ENCODE measurements around the gene NOL12. TPM values are rescaled to one million over a fixed set of nuclear protein-coding genes. Genes with fewer than 3 reads are reported as not detected.

NOL12 gene
- polyA plus RNA-seq, 1 donor from 2014 or later: 90.0 TPM

GRCh38 chr22:37741312-37741795 is 55.2 kb downstream of the NOL12 start:
- Histone ChIP-seq H2AFZ (ENCODE audit: low read depth, low read length) (no peak overlapping the region), H3K79me2 (replicated peaks; ENCODE audit: insufficient read depth, low read length) (no peaks in the 10 kb centered on the region), H3K9ac (ENCODE audit: low read length) (no peak overlapping the region), H3F3A (ENCODE audit: insufficient read depth, low read length, poor library complexity, severe bottlenecking) (no peaks in the 10 kb centered on the region), H3K4me3 (ENCODE audit: low read length) (no peak overlapping the region), H3K27ac (ENCODE audit: low read length) (no peak overlapping the region), H3K27me3 (ENCODE audit: insufficient read depth, low read depth, low read length) (no peaks in the 10 kb centered on the region), H3K9me3 (ENCODE audit: low read length) (no peaks in the 10 kb centered on the region), H4K20me1 (ENCODE audit: insufficient read depth) (no peaks in the 10 kb centered on the region), H3K4me2 (ENCODE audit: low read length) (no peak overlapping the region), H3K9me2 (ENCODE audit: insufficient read depth, low read length) (no peaks in the 10 kb centered on the region), H3K36me3 (ENCODE audit: insufficient read depth, low read length) (peaks cover 7% of the 10 kb centered on the region)
- TF ChIP-seq, protein P1, sequence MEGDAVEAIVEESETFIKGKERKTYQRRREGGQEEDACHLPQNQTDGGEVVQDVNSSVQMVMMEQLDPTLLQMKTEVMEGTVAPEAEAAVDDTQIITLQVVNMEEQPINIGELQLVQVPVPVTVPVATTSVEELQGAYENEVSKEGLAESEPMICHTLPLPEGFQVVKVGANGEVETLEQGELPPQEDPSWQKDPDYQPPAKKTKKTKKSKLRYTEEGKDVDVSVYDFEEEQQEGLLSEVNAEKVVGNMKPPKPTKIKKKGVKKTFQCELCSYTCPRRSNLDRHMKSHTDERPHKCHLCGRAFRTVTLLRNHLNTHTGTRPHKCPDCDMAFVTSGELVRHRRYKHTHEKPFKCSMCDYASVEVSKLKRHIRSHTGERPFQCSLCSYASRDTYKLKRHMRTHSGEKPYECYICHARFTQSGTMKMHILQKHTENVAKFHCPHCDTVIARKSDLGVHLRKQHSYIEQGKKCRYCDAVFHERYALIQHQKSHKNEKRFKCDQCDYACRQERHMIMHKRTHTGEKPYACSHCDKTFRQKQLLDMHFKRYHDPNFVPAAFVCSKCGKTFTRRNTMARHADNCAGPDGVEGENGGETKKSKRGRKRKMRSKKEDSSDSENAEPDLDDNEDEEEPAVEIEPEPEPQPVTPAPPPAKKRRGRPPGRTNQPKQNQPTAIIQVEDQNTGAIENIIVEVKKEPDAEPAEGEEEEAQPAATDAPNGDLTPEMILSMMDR (IDR thresholded peaks at IDR 0.05; ENCODE audit: poor library complexity, severe bottlenecking): no peak
- TF ChIP-seq EZH2 (IDR thresholded peaks at IDR 0.05; ENCODE audit: borderline replicate concordance, insufficient read depth, low read length, poor library complexity, severe bottlenecking) (no peak), TAF1 (IDR thresholded peaks at IDR 0.05; ENCODE audit: low read depth) (no peak)
- TF ChIP-seq, protein P2, sequence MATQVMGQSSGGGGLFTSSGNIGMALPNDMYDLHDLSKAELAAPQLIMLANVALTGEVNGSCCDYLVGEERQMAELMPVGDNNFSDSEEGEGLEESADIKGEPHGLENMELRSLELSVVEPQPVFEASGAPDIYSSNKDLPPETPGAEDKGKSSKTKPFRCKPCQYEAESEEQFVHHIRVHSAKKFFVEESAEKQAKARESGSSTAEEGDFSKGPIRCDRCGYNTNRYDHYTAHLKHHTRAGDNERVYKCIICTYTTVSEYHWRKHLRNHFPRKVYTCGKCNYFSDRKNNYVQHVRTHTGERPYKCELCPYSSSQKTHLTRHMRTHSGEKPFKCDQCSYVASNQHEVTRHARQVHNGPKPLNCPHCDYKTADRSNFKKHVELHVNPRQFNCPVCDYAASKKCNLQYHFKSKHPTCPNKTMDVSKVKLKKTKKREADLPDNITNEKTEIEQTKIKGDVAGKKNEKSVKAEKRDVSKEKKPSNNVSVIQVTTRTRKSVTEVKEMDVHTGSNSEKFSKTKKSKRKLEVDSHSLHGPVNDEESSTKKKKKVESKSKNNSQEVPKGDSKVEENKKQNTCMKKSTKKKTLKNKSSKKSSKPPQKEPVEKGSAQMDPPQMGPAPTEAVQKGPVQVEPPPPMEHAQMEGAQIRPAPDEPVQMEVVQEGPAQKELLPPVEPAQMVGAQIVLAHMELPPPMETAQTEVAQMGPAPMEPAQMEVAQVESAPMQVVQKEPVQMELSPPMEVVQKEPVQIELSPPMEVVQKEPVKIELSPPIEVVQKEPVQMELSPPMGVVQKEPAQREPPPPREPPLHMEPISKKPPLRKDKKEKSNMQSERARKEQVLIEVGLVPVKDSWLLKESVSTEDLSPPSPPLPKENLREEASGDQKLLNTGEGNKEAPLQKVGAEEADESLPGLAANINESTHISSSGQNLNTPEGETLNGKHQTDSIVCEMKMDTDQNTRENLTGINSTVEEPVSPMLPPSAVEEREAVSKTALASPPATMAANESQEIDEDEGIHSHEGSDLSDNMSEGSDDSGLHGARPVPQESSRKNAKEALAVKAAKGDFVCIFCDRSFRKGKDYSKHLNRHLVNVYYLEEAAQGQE (IDR thresholded peaks at IDR 0.05; ENCODE audit: borderline replicate concordance): no peak

DNA sequence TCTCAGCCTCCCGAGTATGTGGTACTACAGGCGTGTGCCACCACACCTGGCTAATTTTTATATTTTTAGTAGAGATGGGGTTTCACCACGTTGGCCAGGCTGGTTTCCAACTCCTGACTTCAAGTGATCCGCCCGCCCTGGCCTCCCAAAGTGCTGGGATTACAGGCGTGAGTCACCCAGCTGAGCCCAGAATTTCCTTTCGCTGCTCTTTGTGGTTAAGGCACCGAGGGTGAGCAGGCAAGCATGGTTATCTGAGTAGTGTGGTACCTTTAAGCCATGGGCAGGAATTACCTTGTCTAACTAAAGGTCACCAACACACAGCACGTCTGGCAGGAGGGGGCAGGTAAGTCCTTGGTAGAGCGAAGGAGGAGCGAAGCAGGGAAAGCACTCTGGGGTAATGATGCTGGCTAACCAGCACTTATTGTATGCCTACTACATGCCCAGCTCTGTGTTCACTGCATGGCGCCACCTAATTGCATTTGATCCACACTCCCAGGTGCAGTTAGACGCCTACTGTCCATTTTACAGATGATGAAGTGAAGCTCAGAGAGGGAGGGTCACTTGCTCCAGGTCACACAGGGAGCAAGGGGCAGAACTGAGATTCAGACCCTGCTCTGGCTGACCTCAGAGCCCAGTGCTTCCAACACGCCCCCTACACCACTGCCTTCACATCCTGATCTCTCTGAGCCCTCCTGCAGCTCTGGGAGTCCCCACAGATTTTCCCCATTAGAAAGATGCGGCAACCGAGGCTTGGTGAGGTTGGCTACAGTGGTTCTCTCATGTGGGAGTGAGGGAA is 56.4 kb downstream of the NOL12 start:
- Histone ChIP-seq H3K27ac (ENCODE audit: low read length) (no peak overlapping the region), H3K36me3 (ENCODE audit: insufficient read depth, low read length) (peaks cover 7% of the 10 kb centered on the region), H3K9me3 (ENCODE audit: low read length) (no peaks in the 10 kb centered on the region), H3K4me2 (ENCODE audit: low read length) (no peak overlapping the region), H3K79me2 (replicated peaks; ENCODE audit: insufficient read depth, low read length) (no peaks in the 10 kb centered on the region), H4K20me1 (ENCODE audit: insufficient read depth) (no peaks in the 10 kb centered on the region), H3K27me3 (ENCODE audit: insufficient read depth, low read depth, low read length) (no peaks in the 10 kb centered on the region), H2AFZ (ENCODE audit: low read depth, low read length) (no peak overlapping the region), H3K9me2 (ENCODE audit: insufficient read depth, low read length) (no peaks in the 10 kb centered on the region), H3K4me3 (ENCODE audit: low read length) (no peak overlapping the region), H3K9ac (ENCODE audit: low read length) (no peak overlapping the region), H3F3A (ENCODE audit: insufficient read depth, low read length, poor library complexity, severe bottlenecking) (no peaks in the 10 kb centered on the region)
- TF ChIP-seq, protein P1 (IDR thresholded peaks at IDR 0.05; ENCODE audit: poor library complexity, severe bottlenecking): no peak
- TF ChIP-seq RAD21 (conservative IDR thresholded peaks at IDR 0.05) (no peak), EZH2 (IDR thresholded peaks at IDR 0.05; ENCODE audit: borderline replicate concordance, insufficient read depth, low read length, poor library complexity, severe bottlenecking) (no peak), EP300 (conservative IDR thresholded peaks at IDR 0.05; ENCODE audit: poor library complexity, severe bottlenecking) (no peak), POLR2AphosphoS5 (IDR thresholded peaks at IDR 0.05) (no peak), SMC3 (conservative IDR thresholded peaks at IDR 0.05; ENCODE audit: poor library complexity) (no peak), MXI1 (conservative IDR thresholded peaks at IDR 0.05; ENCODE audit: poor library complexity, severe bottlenecking) (no peak), TAF1 (IDR thresholded peaks at IDR 0.05; ENCODE audit: low read depth) (no peak)
- TF ChIP-seq, protein P2 (IDR thresholded peaks at IDR 0.05; ENCODE audit: borderline replicate concordance): no peak
